Glomerular endothelial cell (primary cell): ENCODE results near the gene DKC1. TPM values are rescaled to one million over a fixed set of nuclear protein-coding genes. Genes with fewer than 3 reads are reported as not detected.
"Not testable (repeated sequence)": the region's sequence is repeated elsewhere in the genome, so short reads cannot be mapped to it uniquely, and the experiment has no call there.

Source experiments
- DNase-seq: peaks from one replicate; pipeline ENCODE4 v3.0.0-alpha.2; 2011; ENCODE audit warnings: low read depth, low spot score; ENCODE audit errors: extremely low read depth
- total RNA-seq: library from RNA; depleted of rRNA; stranded (reverse); fragments of >200 nt; gene quantifications from 2 replicates; pipeline ENCODE4 v1.2.3, GENCODE V29; 2015

DKC1 gene
- total RNA-seq, 1 donor from 2014 or later: 38.0 TPM

GRCh38 chrX:154817048-154817618, 54.5 kb downstream of the DKC1 start:
- DNase-seq: not testable (repeated sequence)

GRCh38 chrX:154818916-154819770, 56.5 kb downstream of the DKC1 start:
- no peak for DNase-seq

- DNase-seq: no peak
Measured at GRCh38 chrX:154819771-154820341, 57.2 kb downstream of the DKC1 start.

- no peak for DNase-seq
Measured at GRCh38 chrX:154821523-154821922, 58.9 kb downstream of the DKC1 start.

GRCh38 chrX:154822029-154822428, 59.4 kb downstream of the DKC1 start:
- no peak for DNase-seq

- DNase-seq: no peak
Measured at GRCh38 chrX:154824638-154825037, 62.0 kb downstream of the DKC1 start.

GRCh38 chrX:154825586-154825985, 62.9 kb downstream of the DKC1 start:
- DNase-seq: not testable (repeated sequence)

Other genes with a start within 250 kb of the DKC1 start
- gene FAM3A, start 246.6 kb upstream of the DKC1 start, total RNA-seq: 35.4 and 36.4 TPM in 2 replicates
- 81.1 and 102 TPM in 2 replicates for gene G6PD, start 216.0 kb upstream of the DKC1 start, total RNA-seq
- gene IKBKG, start 215.2 kb upstream of the DKC1 start, total RNA-seq: 13.5 and 18.8 TPM in 2 replicates
- gene CTAG1A, start 177.7 kb upstream of the DKC1 start, total RNA-seq: not detected in 2 replicates
- not detected in 2 replicates for gene CTAG1B, start 143.6 kb upstream of the DKC1 start, total RNA-seq
- gene CTAG2, start 109.3 kb upstream of the DKC1 start, total RNA-seq: not detected in 2 replicates
- gene GAB3, start 11.8 kb upstream of the DKC1 start, total RNA-seq: 6.8 and 8.0 TPM in 2 replicates
- 32.9 and 39.2 TPM in 2 replicates for gene MPP1, start 42.6 kb downstream of the DKC1 start, total RNA-seq
- not detected in 2 replicates for gene SMIM9, start 71.8 kb downstream of the DKC1 start, total RNA-seq
- 8.8 and 21.4 TPM in 2 replicates for gene F8A1, start 123.5 kb downstream of the DKC1 start, total RNA-seq